Measurements from ENCODE around the gene MIXL1.
"Not testable (repeated sequence)": the region's sequence is repeated elsewhere in the genome, so short reads cannot be mapped to it uniquely, and the experiment has no call there.

Gene MIXL1

DNA sequence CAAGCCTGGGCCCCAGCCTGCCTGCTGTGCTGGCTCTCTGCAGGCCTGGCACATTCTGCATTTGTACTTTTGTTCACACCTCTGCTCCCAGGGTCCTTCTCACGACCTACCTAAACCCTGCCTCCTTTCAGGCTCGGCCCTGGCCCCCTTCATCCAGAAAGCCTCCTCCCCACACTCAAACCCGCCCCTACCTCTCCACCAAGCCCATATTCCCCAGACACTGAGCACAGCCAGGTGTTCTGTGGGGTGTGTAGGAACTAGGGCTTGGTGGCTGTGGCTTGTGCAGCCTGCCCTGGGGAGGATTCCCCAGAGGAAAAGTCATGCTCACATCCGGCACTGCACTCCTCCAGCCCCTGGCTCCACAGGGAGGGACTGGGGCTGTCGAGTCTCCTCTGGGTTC, 8.2 kb upstream of the MIXL1 start:
- DNase-seq: no peak

DNA sequence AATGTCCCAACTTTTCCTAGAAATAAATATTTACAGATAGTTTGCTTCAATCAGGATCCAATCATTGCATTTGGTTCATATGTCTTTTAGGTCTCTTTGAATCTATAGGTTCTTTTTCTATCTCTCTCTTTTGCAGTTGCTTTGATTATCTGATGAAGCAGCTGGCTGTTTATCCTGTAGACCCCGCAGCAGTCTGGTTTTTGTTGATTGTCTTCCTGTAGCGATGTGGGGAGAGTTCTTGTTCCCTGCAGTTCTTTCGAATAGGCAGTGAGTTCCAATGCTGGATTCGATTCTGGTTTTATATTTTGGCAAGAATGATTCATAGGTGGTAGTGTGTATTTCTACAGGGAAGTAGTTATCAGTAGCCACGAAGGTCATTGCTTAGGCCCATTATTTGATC, 7.4 kb upstream of the MIXL1 start:
- no peak for DNase-seq

DNA sequence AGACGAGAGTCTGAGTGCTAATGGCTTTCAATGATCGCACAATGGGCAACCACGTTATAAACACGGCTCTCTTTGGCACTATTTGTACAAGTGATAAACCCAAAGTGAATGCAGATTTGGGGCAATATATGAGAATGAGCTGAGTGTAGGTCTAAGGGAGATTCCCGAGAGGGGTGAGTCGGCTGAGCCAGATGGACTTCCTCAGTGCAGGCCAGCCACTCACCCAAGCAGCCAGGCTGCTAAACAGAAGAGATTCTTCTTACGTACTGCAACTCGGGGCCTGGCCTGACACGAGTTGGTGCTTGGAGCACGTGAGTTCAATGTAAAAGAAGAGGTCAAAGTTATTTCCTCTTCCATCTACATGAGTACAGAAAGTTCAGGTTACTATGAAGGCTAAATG, 6.2 kb upstream of the MIXL1 start:
- no peak for DNase-seq

DNA sequence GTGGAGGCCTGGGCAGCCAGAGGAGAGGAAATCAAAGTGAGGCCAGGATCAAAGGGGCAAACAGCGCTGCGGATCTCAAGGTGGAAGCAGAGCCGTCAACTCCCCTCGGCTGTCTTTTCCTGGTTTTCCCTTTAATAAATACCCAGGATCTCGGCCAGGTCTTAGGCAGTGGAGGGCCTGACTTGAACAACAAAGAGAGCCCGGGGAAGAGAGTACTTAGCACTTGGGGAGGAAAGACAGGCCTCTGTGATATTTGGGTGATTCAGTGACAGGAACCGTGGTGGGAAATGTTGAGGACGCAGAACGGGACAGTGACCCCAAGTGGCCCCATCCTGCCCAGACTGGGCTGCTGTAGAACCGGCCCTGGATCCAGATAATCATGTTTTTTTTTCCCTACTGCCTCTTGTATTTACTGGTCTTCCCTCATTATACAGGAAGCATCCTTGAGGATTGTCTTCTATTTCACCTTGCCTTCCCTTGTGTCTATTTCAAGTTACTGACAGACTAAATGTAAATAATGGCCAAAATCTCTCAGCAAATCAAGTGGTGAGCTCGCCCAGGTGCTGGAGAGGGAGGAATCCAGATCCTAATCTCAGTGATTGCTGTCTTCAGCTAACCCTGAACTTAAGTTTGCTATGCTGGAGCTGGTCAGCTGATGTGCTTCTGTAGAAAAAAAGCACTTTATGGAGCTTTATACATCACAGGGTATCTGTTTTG, 2.8 kb upstream of the MIXL1 start:
- no peak for DNase-seq

DNA sequence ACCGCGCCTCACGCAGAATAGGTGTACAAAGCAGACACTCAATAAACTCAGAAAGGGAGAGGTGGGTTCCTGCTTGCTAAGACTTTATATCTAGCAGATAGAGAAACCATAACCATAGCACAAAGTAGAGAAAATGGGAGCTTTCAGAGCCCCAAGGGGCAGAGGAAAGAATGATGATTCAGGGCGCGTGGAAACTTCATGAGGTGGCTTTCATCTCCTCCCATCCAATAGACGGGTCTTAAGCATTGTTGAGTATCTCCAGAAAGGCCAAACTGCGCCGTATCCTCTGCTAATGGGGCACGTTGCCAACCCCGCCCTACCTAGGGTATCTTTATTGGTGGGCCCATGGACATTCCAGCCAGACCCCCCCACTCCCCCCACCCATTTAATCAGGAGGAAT, 778 bp upstream of the MIXL1 start:
- no peak for DNase-seq

DNA sequence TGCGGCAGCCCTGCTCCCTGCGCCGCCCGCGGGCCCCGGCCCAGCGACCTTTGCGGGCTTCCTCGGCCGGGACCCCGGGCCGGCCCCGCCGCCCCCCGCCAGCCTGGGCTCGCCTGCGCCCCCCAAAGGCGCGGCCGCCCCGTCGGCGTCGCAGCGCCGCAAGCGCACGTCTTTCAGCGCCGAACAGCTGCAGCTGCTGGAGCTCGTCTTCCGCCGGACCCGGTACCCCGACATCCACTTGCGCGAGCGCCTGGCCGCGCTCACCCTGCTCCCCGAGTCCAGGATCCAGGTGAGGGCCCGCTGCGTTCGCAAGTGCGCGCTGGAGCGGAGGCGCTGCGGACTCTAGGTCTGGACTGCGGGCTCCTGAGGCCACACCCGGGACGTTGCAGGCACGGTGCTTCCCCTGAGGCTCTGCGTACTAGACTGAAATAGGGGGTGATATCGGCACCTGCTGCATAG, 351 bp downstream of the MIXL1 start:
- DNase-seq: no peak

DNA sequence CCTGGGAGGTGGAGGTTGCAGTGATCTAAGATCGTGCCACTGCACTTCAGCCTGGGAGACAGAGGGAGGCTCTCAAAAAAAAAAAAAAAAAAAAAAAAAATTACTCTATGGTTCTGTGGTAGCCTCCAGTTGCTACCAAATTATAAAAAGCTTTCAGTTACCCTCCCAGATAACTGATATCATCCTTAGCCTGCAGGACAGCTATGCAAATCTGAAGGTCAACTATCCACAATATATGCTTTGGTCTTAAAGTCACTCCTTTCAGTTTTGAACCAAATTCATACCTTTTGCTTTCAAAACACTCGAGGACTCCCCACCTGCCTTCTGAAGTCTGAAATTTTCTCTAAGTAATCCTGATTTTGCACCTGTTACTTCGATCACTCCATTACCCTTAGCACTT, 3.1 kb downstream of the MIXL1 start:
- no peak for DNase-seq

DNA sequence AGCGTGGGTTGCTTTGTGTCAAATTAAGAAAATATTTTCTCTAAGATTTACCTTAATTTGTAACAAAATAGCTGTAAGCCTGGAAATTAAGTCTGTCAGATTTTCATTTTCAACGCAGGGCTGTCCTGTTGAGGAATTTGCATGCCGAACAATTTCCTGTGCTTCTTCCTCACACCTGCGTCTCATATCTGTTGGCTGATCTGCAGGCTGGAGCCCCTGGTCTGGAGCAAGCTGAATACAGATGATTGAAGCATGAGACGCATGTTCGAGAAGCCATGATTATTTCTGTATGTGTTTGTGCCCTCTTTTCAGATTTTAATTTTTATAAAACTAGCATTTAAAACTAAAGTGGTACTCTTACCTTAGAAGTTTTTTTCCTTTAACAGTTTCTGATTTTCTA, 9.8 kb downstream of the MIXL1 start:
- no peak for DNase-seq

DNA sequence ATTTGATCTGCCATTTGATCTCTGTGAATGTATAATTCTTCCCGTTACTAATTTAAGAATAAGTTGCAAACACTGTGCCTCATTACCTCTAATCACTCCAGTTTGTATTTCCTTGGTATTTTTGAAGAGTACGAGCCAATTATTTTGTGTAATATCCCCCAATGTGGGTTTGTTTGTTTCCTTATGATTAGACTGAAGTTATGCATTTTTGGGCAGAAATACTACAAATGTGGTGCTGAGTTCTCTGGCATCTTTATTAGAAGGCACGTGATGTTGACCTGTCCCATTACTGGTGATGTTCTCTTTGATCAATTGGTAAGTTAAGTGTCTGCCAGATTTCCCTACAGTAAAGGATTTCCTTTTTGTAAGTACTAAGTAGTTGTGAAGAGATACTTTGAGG, 10.3 kb downstream of the MIXL1 start:
- DNase-seq: no peak

DNA sequence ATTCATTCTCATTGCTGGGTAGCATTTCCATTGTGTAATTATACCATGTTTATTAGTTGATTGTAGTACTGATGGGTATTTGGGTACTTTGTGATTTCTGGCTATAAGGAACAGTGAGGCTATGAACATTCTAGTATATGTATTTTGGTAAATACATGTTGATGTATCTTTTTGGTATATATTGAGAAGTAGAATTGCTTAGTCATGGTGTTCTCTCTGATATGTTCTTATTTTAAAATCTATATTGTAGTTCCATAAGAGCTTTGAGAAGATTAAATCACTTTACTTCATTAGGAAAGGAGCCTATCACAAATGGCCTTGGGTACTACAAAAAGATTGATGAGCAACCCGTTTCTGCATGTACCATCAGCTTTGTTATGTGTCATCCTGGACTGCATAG, 13.4 kb downstream of the MIXL1 start:
- DNase-seq: no peak

DNA sequence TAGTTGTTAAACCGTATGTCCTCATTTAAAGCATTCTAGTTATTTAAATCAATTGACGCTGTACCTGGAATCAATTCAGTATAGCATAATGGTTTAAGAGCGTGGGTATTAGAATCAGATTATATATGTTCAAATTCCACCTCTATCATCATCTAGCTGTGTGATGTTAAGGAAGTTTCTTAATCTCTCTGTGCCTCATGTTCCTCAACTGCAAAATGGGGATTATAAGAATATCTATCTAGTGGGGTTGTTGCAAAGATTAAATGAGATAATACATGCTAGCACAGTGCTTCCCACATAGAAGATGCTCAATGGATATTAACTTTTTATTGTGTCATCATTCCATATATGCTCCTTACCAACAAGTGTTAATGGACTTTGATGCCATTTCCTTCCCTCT, 16.0 kb downstream of the MIXL1 start:
- no peak for DNase-seq

DNA sequence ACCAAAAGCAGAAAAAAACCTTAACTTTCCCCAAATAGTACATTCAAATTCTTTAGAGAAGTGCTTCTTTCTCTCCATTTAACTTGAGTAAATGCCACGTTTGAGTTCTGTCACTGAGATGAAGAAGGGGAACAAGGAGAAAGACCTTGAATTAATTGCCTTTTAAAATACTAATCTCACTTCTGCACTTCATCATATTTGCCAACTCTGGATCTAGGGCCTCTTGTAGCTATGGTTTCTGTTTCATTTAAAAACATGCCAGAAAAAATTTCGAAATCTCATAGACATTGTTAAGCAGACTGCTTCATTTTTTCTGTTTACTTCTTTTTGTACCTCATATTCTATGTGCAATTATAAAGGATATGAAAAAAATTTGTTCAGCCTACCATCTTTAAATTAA, 24.6 kb downstream of the MIXL1 start:
- no peak for DNase-seq

DNA sequence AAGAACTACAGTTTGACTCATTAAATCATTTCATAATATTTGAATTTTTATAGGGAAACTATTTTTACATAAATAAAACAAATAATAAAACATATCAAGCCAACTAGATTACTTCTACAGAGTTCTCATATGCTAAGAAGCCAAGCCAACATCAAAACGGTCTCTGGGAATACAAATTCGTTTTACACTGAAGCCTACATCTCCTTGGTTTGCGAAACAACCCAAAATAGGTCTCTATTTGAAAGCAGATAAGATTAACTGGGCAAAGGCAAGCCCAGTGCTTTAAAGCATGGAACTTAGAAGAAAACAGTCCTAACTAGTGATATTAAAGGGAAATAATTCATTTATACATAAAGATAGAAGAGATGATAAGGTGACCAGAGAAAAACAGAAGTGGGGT, 25.3 kb downstream of the MIXL1 start:
- DNase-seq: no peak

DNA sequence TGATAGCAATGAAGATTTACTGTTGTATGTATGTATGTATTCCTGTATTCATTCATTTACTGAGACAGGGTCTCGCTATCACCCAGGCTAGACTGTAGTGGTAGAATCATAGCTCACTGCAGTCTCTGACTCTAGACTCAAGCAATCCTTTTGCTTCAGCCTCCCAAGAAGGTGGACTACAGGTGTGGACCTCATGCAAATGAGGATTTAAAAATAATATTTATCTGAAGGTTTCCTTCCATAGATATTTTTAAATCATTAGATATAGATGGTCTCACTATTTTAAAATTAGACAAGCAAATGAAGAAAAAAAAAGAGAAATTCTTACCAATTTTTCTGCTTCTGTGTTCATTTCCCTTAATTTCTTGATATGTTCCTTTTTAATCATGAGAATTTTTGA, 27.0 kb downstream of the MIXL1 start:
- no peak for DNase-seq

DNA sequence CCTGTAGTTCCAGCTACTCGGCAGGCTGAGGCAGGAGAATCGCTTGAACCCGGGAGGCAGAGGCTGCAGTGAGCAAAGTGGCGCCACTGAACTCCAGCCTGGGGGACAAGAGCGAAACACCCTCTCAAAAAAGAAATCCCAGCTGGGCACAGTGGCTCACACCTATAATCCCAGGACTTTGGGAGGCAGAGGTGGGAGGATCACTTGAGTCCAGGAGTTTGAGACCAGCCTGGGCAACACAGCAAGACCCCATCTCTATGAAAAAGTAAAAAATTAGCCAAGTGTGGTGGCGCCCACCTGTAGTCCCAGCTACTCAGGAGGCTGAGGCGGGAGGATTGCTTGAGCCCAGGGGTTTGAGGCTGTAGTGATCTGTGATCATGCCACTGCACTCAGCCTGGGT, 29.4 kb downstream of the MIXL1 start:
- not testable (repeated sequence) for DNase-seq

DNA sequence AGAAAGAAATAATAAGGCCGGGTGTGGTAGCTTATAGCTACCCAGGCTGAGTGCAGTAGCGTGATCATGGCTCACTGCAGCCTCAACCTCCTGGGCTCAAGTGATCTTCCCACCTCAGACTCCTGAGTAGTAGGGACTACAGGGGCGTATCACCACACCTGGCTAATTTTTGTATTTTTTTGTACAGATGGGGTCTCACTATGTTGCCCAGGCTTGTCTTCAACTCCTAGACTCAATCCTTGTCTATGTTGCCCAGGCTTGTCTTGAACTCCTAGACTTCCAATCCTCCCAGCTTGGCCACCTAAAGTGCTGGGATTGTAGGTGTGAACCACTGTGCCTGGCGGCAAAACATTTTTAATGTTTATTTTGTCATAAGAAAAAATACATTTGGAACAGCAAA, 30.5 kb downstream of the MIXL1 start:
- DNase-seq: no peak

DNA sequence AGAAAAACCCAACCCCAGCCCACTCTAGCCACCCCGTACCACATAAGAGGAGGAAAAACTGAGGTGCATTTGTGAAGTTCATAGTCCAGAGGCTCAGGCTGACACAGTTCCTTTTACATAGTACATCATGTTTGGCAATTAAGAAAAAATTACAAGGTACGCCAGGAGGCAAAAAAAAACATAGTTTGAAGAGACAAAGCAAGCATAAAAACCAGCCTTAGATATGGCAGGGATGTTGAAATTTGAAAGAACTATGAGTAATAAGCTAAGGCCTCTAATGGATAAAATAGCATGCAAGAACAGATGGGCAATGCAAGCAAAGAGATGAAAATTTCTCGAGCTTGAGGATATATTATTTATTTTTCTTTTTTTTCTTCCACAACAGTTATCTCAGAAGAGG, 31.9 kb downstream of the MIXL1 start:
- no peak for DNase-seq

DNA sequence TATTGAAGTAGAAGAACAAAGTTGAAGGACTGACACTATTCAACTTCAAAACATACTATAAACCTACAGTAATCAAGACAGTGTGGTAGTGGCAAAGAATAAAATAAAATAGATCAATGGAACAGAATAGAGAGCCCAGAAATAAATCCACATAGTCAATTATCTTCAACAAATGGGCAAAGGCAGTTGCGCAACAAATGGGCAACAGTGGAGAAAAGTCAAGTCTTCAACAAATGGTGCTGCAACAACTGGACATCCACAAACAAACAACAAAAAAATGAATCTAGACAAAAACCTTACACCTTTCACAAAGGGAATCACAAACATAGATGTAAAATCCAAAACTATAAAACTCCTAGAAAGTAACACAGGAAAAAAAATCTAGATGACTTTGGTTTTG, 38.4 kb downstream of the MIXL1 start:
- DNase-seq: no peak

DNA sequence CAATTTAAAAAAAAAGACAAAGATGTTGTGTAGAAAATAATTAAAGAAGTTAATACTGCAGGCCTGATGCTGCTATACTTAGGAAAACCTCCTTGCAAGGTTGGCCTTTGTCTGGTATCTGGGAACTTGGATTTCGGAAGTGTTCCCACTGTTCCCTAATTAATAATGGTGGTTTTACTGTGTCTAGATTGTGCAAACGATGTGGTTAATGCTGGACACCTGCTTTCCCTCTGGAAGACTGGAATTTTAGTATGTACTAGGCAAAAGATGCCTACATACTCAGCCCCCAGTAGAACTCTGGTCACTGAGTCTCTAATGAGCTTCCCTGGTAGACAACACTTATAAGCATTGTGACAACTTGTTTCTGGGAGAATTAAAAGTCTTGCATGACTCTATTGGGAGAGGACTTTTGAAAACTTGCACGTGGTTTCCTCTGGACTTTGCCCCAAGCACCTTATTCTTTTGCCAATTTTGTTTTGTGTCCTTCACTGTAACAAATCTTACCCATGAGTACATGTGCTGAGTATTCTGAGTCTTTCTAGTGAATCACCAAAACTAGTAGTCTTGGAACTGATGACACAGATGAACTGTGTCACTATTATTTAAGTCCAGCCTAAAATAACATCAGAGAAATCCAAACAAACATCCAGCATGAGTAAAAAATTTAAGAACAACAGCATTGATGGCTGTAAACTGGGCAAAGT, 45.1 kb downstream of the MIXL1 start:
- DNase-seq: no peak

DNA sequence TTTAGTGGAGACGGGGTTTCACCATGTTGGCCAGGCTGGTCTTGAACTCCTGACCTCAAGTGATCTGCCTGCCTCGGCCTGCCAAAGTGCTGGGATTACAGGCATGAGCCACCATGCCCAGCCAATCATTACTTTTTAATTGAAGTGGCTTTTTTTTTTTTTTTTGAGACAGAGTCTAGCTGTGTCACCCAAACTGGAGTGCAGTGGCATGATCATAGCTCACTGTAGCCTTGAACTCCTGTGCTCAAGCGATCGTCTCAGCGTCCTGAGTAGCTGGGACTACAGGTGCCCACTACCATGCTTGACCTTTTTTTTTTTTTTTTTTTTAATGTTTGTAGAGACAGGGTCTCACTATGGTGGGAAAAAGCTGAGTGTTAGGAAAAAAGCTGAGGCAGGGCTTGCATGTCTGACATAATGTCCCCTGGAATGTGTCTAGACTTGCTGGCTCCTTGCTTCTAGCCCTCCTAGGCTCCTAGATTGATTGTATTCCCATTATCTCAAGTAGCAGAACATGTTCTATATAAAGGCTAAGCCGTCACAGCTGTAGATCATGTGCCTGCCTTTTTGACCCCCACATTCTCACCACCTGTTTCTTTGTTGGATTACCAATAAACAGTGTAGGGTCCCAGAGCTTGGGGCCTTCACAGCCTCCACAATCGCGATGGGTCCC, 48.9 kb downstream of the MIXL1 start:
- not testable (repeated sequence) for DNase-seq

DNA sequence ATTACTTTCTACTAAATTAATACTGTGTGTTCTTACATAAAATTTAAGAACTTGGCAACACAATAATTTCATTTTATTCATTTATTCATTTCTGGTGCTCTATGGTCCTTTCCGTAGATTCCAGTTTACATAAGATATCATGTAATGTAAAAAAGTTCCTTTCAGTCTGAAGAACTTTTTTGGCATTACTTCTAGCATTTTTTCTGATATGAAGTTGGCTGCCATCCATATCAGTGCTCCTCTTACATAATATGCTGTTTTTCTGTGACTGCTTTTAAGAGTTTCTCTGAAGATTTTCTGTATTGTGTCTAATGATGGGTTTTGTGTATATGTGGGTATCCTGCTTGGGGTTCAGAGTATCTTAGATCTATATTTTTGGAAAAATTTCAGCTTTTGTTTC, 50.7 kb downstream of the MIXL1 start:
- no peak for DNase-seq

DNA sequence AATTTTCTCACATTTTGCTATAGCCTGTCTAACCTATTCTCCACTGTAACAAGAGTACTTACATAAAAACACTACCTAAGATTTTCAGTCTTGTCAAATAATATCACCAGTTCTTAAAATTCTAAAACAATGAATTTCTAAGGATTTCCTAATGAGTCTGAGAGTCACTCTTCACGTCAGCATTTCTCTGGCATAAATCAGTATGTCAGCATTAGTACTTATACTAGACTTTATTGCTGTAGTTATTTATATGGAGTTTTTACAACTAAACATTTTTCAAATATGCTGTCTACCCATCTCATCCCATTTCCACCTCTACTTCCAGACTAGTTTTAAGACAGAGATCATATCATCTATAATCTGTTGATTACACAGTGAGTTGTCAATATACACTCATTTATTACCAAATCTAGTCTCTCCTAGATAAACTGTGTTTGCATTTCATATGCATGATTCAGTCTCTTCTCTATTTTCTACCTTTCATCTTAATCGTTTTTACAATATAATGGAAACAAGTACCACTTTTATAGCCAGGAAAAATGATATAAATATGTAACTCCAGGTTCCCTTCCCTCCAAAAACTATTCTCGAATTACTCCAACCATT, 52.7 kb downstream of the MIXL1 start:
- DNase-seq: no peak
